Natural killer cell treated with Interleukin-12 subunit alpha and Interleukin-12 subunit beta and Interleukin-15 and Interleukin-18, amount 100 ng/mL, for 72 hours (primary cell): ENCODE data around the gene GRM1. TPM values are rescaled to one million over a fixed set of nuclear protein-coding genes. Genes with fewer than 3 reads are reported as not detected.

ENCODE experiments used
- ATAC-seq, 2 donors: fragments of 150-1000 bp; cut with Tn5 transposase in 1 of 2; sonication (Bioruptor Pico), chemical (Tn5 transposase) in 1 of 2; 2 replicates each; pipeline ENCODE4 v1.10.0; 2021
- DNase-seq: peaks from one replicate; pipeline ENCODE4 v3.0.0; 2022; ENCODE audit warnings: low spot score
- H3K27ac Mint-ChIP-seq, 2 donors: 1 replicate in 1 of 2; 2 replicates in 1 of 2; pipeline ENCODE4 v1.8.0; 2022; ENCODE audit warnings: mixed read lengths in 2 of 2, mild to moderate bottlenecking in 1 of 2, moderate library complexity in 1 of 2
- H3K27me3 Mint-ChIP-seq, 2 donors: 1 replicate in 1 of 2; 2 replicates in 1 of 2; pipeline ENCODE4 v1.8.0; 2022; ENCODE audit warnings: mixed read lengths in 2 of 2
- H3K36me3 Mint-ChIP-seq: one replicate; pipeline ENCODE4 v1.8.0; 2022; ENCODE audit warnings: mixed read lengths
- H3K4me1 Mint-ChIP-seq, 2 donors: 1 replicate in 1 of 2; 2 replicates in 1 of 2; pipeline ENCODE4 v1.8.0; 2022; ENCODE audit warnings: low read depth in 2 of 2, mixed read lengths in 2 of 2, mild to moderate bottlenecking in 1 of 2
- H3K4me3 Mint-ChIP-seq: one replicate; pipeline ENCODE4 v1.8.0; 2022; ENCODE audit warnings: mixed read lengths
- H3K9me3 Mint-ChIP-seq: 2 replicates; pipeline ENCODE4 v1.8.0; 2022; ENCODE audit warnings: mixed read lengths
- total RNA-seq, 2 donors: library from RNA; stranded (reverse); gene quantifications; one replicate each; pipeline ENCODE4 v1.2.3, GENCODE V29; 2022

Gene GRM1
- total RNA-seq, 2 donors from 2014 or later: not detected

- Mint-ChIP-seq H3K4me1 (no peaks in the 10 kb centered on the region), H3K4me3 (no peak overlapping the region), H3K9me3 (no peaks in the 10 kb centered on the region), H3K36me3 (no peaks in the 10 kb centered on the region), H3K27ac (no peak overlapping the region), H3K27me3 (no peaks in the 10 kb centered on the region)
- ATAC-seq (no peak), DNase-seq (no peak)
These were observed 36.8 kb downstream of the GRM1 start for GRCh38 chr6:146065690-146066089.

- DNase-seq: no peak
- Mint-ChIP-seq H3K9me3 (no peaks in the 10 kb centered on the region), H3K36me3 (no peaks in the 10 kb centered on the region), H3K27me3 (no peaks in the 10 kb centered on the region), H3K4me1 (no peaks in the 10 kb centered on the region), H3K27ac (no peak overlapping the region), H3K4me3 (no peak overlapping the region)
- no peak for ATAC-seq
These were observed 37.6 kb downstream of the GRM1 start for GRCh38 chr6:146066506-146066905.

- Mint-ChIP-seq H3K4me3 (no peak overlapping the region), H3K27ac (no peak overlapping the region), H3K4me1 (no peaks in the 10 kb centered on the region), H3K36me3 (no peaks in the 10 kb centered on the region), H3K9me3 (peaks cover 10% of the 10 kb centered on the region), H3K27me3 (no peaks in the 10 kb centered on the region)
- no peak for DNase-seq
- ATAC-seq: no peak
These were observed 42.9 kb downstream of the GRM1 start for GRCh38 chr6:146071781-146072180.

- Mint-ChIP-seq H3K27me3 (no peaks in the 10 kb centered on the region), H3K9me3 (peaks cover 21% of the 10 kb centered on the region), H3K4me1 (no peaks in the 10 kb centered on the region), H3K36me3 (no peaks in the 10 kb centered on the region), H3K4me3 (no peak overlapping the region), H3K27ac (no peak overlapping the region)
- ATAC-seq (no peak), DNase-seq (no peak)
These were observed 49.1 kb downstream of the GRM1 start for GRCh38 chr6:146077992-146078391.

- Mint-ChIP-seq H3K27ac (no peak overlapping the region), H3K4me3 (no peak overlapping the region), H3K27me3 (no peaks in the 10 kb centered on the region), H3K36me3 (no peaks in the 10 kb centered on the region), H3K4me1 (no peaks in the 10 kb centered on the region), H3K9me3 (peaks cover 11% of the 10 kb centered on the region)
- ATAC-seq (no peak), DNase-seq (no peak)
These were observed 58.5 kb downstream of the GRM1 start for GRCh38 chr6:146087386-146087785.

GRCh38 chr6:146090474-146090873, 61.6 kb downstream of the GRM1 start:
- no peak overlapping the region for H3K27ac Mint-ChIP-seq
- no peaks in the 10 kb centered on the region for H3K4me1 Mint-ChIP-seq
- no peak for ATAC-seq
- H3K4me3 Mint-ChIP-seq: no peak overlapping the region
- peaks cover 2% of the 10 kb centered on the region for H3K9me3 Mint-ChIP-seq
- no peaks in the 10 kb centered on the region for H3K27me3 Mint-ChIP-seq
- DNase-seq: no peak
- no peaks in the 10 kb centered on the region for H3K36me3 Mint-ChIP-seq

GRCh38 chr6:146092961-146093686, 64.3 kb downstream of the GRM1 start:
- Mint-ChIP-seq H3K4me1 (no peaks in the 10 kb centered on the region), H3K27me3 (no peaks in the 10 kb centered on the region), H3K4me3 (no peak overlapping the region), H3K9me3 (peaks cover 3% of the 10 kb centered on the region), H3K36me3 (no peaks in the 10 kb centered on the region), H3K27ac (no peak overlapping the region)
- DNase-seq (no peak), ATAC-seq (no peak)

GRCh38 chr6:146095481-146095880, 66.6 kb downstream of the GRM1 start:
- no peak overlapping the region for H3K27ac Mint-ChIP-seq
- no peaks in the 10 kb centered on the region for H3K27me3 Mint-ChIP-seq
- H3K36me3 Mint-ChIP-seq: no peaks in the 10 kb centered on the region
- H3K4me3 Mint-ChIP-seq: no peak overlapping the region
- H3K4me1 Mint-ChIP-seq: no peaks in the 10 kb centered on the region
- ATAC-seq (no peak), DNase-seq (no peak)
- H3K9me3 Mint-ChIP-seq: peaks cover 3% of the 10 kb centered on the region

GRCh38 chr6:146097586-146097985, 68.7 kb downstream of the GRM1 start:
- no peaks in the 10 kb centered on the region for H3K4me1 Mint-ChIP-seq
- no peaks in the 10 kb centered on the region for H3K27me3 Mint-ChIP-seq
- peaks cover 8% of the 10 kb centered on the region for H3K9me3 Mint-ChIP-seq
- DNase-seq: no peak
- H3K27ac Mint-ChIP-seq: no peak overlapping the region
- H3K36me3 Mint-ChIP-seq: no peaks in the 10 kb centered on the region
- ATAC-seq: no peak
- H3K4me3 Mint-ChIP-seq: no peak overlapping the region

GRCh38 chr6:146100776-146101175, 71.9 kb downstream of the GRM1 start:
- Mint-ChIP-seq H3K4me1 (no peaks in the 10 kb centered on the region), H3K27me3 (no peaks in the 10 kb centered on the region), H3K4me3 (no peak overlapping the region), H3K9me3 (peaks cover 5% of the 10 kb centered on the region), H3K36me3 (no peaks in the 10 kb centered on the region), H3K27ac (no peak overlapping the region)
- DNase-seq (no peak), ATAC-seq (no peak)

GRCh38 chr6:146103416-146104072, 74.7 kb downstream of the GRM1 start:
- peaks cover 4% of the 10 kb centered on the region for H3K36me3 Mint-ChIP-seq
- H3K27ac Mint-ChIP-seq: no peak overlapping the region
- no peak overlapping the region for H3K4me3 Mint-ChIP-seq
- no peak for ATAC-seq
- DNase-seq: no peak
- H3K9me3 Mint-ChIP-seq: peaks cover 8% of the 10 kb centered on the region
- no peaks in the 10 kb centered on the region for H3K4me1 Mint-ChIP-seq
- H3K27me3 Mint-ChIP-seq: no peaks in the 10 kb centered on the region

GRCh38 chr6:146106532-146106931, 77.7 kb downstream of the GRM1 start:
- Mint-ChIP-seq H3K27ac (no peak overlapping the region), H3K4me1 (no peaks in the 10 kb centered on the region), H3K36me3 (peaks cover 11% of the 10 kb centered on the region), H3K9me3 (peaks cover 17% of the 10 kb centered on the region), H3K27me3 (no peaks in the 10 kb centered on the region), H3K4me3 (no peak overlapping the region)
- DNase-seq (no peak), ATAC-seq (no peak)

GRCh38 chr6:146110990-146111389, 82.1 kb downstream of the GRM1 start:
- Mint-ChIP-seq H3K4me1 (no peaks in the 10 kb centered on the region), H3K4me3 (no peak overlapping the region), H3K27ac (no peak overlapping the region), H3K27me3 (no peaks in the 10 kb centered on the region), H3K9me3 (peaks cover 13% of the 10 kb centered on the region), H3K36me3 (peaks cover 11% of the 10 kb centered on the region)
- no peak for ATAC-seq
- DNase-seq: no peak

GRCh38 chr6:146111881-146112450, 83.1 kb downstream of the GRM1 start:
- Mint-ChIP-seq H3K4me1 (no peaks in the 10 kb centered on the region), H3K4me3 (no peak overlapping the region), H3K9me3 (peaks cover 13% of the 10 kb centered on the region), H3K27me3 (no peaks in the 10 kb centered on the region), H3K27ac (no peak overlapping the region), H3K36me3 (peaks cover 11% of the 10 kb centered on the region)
- DNase-seq: no peak
- no peak for ATAC-seq
